Adrenal gland (tissue), 12 donors: ENCODE data around the gene ZNF277. TPM values are rescaled to one million over a fixed set of nuclear protein-coding genes. Genes with fewer than 3 reads are reported as not detected.

Experiments
- DNase-seq, 7 donors: peaks; one replicate each; pipeline ENCODE4 v3.0.0-alpha.2; 2019 to 2020
- H3K27ac ChIP-seq, 5 donors: fragments of 200-600 bp; sonication (generic) in 4 of 5; 1 replicate in 3 of 5; 2 replicates in 2 of 5; pipeline versions ENCODE4 v1.5.1 to v1.8.0; 2016 to 2020; ENCODE audit warnings: mild to moderate bottlenecking in 1 of 5
- H3K27me3 ChIP-seq: fragments of 200-600 bp; 2 replicates; pipeline ENCODE4 v1.8.0; 2021
- H3K36me3 ChIP-seq, 2 donors: fragments of 200-600 bp; replicated peaks in 1 of 2; 1 replicate in 1 of 2; 2 replicates in 1 of 2; pipeline versions ENCODE4 v1.5.1 to v1.8.0; 2018 to 2022
- H3K4me1 ChIP-seq, 2 donors: fragments of 200-600 bp; replicated peaks in 1 of 2; 1 replicate in 1 of 2; 2 replicates in 1 of 2; pipeline versions ENCODE4 v1.5.1 to v1.8.0; 2018 to 2021
- H3K4me3 ChIP-seq, 4 donors: fragments of 200-600 bp; sonication (generic) in 3 of 4; one replicate each; pipeline ENCODE4 v1.5.1; 2016 to 2018
- H3K9me3 ChIP-seq, 3 donors: fragments of 200-600 bp; sonication (generic) in 1 of 3; replicated peaks in 1 of 3; 1 replicate in 2 of 3; 2 replicates in 1 of 3; pipeline versions ENCODE4 v1.5.1 to v1.8.0; 2016 to 2021
- POLR2A ChIP-seq, 2 donors: fragments of 450-650 bp; IDR thresholded peaks; one replicate each; pipeline ENCODE4 v1.6.1; 2017; ENCODE audit warnings: antibody characterized with exemption in 2 of 2, mild to moderate bottlenecking in 2 of 2, moderate library complexity in 1 of 2
- WGBS, 4 donors: extraction: QIAGEN DNeasy Blood & Tissue Kit in 2 of 4; methylation state at CpG; one replicate each; pipeline versions ENCODE4 v1.1.5 to v1.1.7; 2013 to 2017; 5-methylcytosine and 5-hydroxymethylcytosine counted together
- intact Hi-C, 2 donors: fragments of 100-400 bp; cut with DNase I; formaldehyde crosslinking; loops; one replicate each; pipeline versions ENCODE4 v1.14.1 to v1.15.0; 2022 to 2023
- polyA plus RNA-seq, 3 donors: library from polyadenylated mRNA; stranded (reverse); fragments of 200-250 nt in 2 of 3; fragments of 350-450 nt in 1 of 3; fragmentation: Illumina TruSeq in 1 of 3; extraction: RNeasy Lipid Tissue Mini Kit (QIAGEN cat#74804) in 1 of 3; gene quantifications; one replicate each; pipeline ENCODE4 v1.2.3, GENCODE V29; 2013 to 2014
- total RNA-seq, 9 donors: library from RNA; depleted of rRNA in 4 of 9; stranded (reverse); fragments of >200 nt in 4 of 9; fragments of 120-200 nt in 1 of 9; fragmentation: NEBNext Ultra II Directional in 1 of 9; extraction: Animal tissue kit (Norgen Biotek cat#: 25700) in 1 of 9; gene quantifications; one replicate each; pipeline versions ENCODE4 v1.1.0 to v1.2.4, GENCODE V29; 2013 to 2023
- TF ChIP-seq, protein P1 (sequence below), 6 experiments: fragments of 450-650 bp in 4 of 6; fragments of 200-600 bp in 2 of 6; sonication (generic) in 1 of 6; IDR thresholded peaks; 1 replicate in 5 of 6; 2 replicates in 1 of 6; pipeline versions ENCODE4 v1.5.1 to v1.8.0; 2016 to 2021; ENCODE audit warnings: antibody characterized with exemption in 6 of 6, mild to moderate bottlenecking in 2 of 6, moderate library complexity in 1 of 6
- donor health status: healthy with polysubstance abuse.
- donor health status: Bipolar disorder and iron deficiency.
- donor health status: DM: yes; HTN: yes; CAD: no.
- donor health status: DM: no; HTN: no; CAD: no.
- donor health status: DM: no; HTN: no; CAD: no.
- donor health status: DM: yes; HTN: yes; CAD: no.

ZNF277 gene
- total and polyA plus RNA-seq, 12 donors = 12.6 to 30.6 (median 19.7) TPM

GRCh38 chr7:112204499-112205342 lies 1.8 kb upstream of the ZNF277 start:
- DNase-seq = peak in 1 of 7 donors; percentile 17
- WGBS, 4 donors = 3 to 5% (median 4%) methylated on average over 14 of the region's 14 CpGs
- H3K4me3 ChIP-seq = peak overlapping the region; percentile 7 to 80 (median 40)
- TF ChIP-seq POLR2A (IDR thresholded peaks at IDR 0.05) = no peak
- TF ChIP-seq, protein P1, sequence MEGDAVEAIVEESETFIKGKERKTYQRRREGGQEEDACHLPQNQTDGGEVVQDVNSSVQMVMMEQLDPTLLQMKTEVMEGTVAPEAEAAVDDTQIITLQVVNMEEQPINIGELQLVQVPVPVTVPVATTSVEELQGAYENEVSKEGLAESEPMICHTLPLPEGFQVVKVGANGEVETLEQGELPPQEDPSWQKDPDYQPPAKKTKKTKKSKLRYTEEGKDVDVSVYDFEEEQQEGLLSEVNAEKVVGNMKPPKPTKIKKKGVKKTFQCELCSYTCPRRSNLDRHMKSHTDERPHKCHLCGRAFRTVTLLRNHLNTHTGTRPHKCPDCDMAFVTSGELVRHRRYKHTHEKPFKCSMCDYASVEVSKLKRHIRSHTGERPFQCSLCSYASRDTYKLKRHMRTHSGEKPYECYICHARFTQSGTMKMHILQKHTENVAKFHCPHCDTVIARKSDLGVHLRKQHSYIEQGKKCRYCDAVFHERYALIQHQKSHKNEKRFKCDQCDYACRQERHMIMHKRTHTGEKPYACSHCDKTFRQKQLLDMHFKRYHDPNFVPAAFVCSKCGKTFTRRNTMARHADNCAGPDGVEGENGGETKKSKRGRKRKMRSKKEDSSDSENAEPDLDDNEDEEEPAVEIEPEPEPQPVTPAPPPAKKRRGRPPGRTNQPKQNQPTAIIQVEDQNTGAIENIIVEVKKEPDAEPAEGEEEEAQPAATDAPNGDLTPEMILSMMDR (IDR thresholded peaks at IDR 0.05) = no peak
- H3K27me3 ChIP-seq = no peaks in the 10 kb centered on the region
- H3K4me1 ChIP-seq = peaks cover 6 to 7% of the 10 kb centered on the region in 2 donors
- intact Hi-C loops = loop anchor here in 1 of 2 donors (10.0 kb wide), 1 partner anchor 180 kb away; no protein-coding TSS in a partner anchor
- peak overlapping the region; percentile 28 to 93 (median 78) for H3K27ac ChIP-seq
- no peaks in the 10 kb centered on the region for H3K9me3 ChIP-seq
- no peaks in the 10 kb centered on the region for H3K36me3 ChIP-seq

- Histone ChIP-seq H3K36me3 (no peaks in the 10 kb centered on the region), H3K27me3 (no peaks in the 10 kb centered on the region), H3K4me1 (peaks cover 6 to 7% of the 10 kb centered on the region in 2 donors), H3K27ac (peak overlapping the region; percentile 59 to 93 (median 78)), H3K9me3 (no peaks in the 10 kb centered on the region), H3K4me3 (peak overlapping the region; percentile 17 to 80 (median 58))
- peak; percentile 51 to 70 (median 66) for DNase-seq
- intact Hi-C loops = loop anchor here in 1 of 2 donors (10.0 kb wide), 1 partner anchor 179 kb away; no protein-coding TSS in a partner anchor
- 0 to 1% (median 0%) methylated on average over 19 to 69 of the region's 69 CpGs for WGBS, 4 donors
- no peak for TF ChIP-seq POLR2A (IDR thresholded peaks at IDR 0.05)
- TF ChIP-seq, protein P1 (IDR thresholded peaks at IDR 0.05) = no peak
These were observed 905 bp upstream of the ZNF277 start for GRCh38 chr7:112205343-112206237.

DNA sequence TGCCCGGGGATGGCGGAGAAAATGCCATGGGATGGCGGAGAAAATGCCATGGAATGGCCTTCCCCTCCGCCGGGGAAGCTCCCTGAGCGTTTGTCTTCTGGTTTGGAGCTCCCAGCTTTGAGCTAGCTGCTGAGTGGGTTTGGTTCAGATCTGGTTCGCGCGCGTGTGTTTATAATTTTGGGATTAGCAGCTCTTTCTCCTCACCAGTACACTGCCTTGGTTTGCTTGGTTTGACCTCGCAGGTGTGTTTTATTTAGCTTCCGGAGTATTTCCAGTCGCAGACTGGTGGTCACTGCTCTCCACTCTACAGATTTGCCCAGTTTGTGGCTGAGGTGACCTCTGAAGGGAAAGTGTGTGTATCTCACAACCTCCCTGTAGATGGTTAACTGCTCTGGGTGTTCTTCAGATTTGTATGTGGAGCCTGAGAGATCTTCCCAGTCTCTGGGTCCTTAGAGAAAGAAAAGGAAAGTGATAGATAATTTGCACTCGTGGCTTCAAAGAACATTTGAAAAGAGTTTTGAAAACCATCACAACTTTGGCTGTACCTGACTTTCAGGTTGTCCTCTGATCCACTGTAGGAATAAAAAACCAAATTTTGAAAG lies 597 bp downstream of the ZNF277 start:
- H3K36me3 ChIP-seq = no peaks in the 10 kb centered on the region
- TF ChIP-seq, protein P1 (IDR thresholded peaks at IDR 0.05) = no peak
- no peak for TF ChIP-seq POLR2A (IDR thresholded peaks at IDR 0.05)
- 0 to 2% (median 1%) methylated on average over 14 of the region's 14 CpGs for WGBS, 4 donors
- peak overlapping the region; percentile 39 to 92 (median 77) for H3K4me3 ChIP-seq
- peak overlapping the region; percentile 45 to 86 (median 79) for H3K27ac ChIP-seq
- H3K4me1 ChIP-seq = peaks cover 7 to 18% of the 10 kb centered on the region in 2 donors
- intact Hi-C loops = loop anchor here in 1 of 2 donors (10.0 kb wide), 1 partner anchor 178 kb away; no protein-coding TSS in a partner anchor
- H3K27me3 ChIP-seq = no peaks in the 10 kb centered on the region
- H3K9me3 ChIP-seq = no peaks in the 10 kb centered on the region
- DNase-seq = peak in 1 of 7 donors; percentile 66
